Sigmoid colon (tissue), 4 donors: ENCODE measurements around the gene PAK3.

Experiments used
- POLR2A ChIP-seq, 2 donors: fragments of 450-650 bp; IDR thresholded peaks; one replicate each; pipeline ENCODE4 v1.6.1; 2016; ENCODE audit warnings: antibody characterized with exemption in 2 of 2, mild to moderate bottlenecking in 2 of 2, moderate library complexity in 2 of 2
- POLR2AphosphoS5 ChIP-seq, 4 donors: sonication (generic); formaldehyde crosslinking; IDR thresholded peaks; one replicate each; pipeline ENCODE4 v1.6.1; 2017; ENCODE audit warnings: antibody characterized with exemption in 4 of 4
- TF ChIP-seq, protein P1 (sequence below), 4 experiments: fragments of 450-650 bp in 3 of 4; fragments of 200-600 bp in 1 of 4; IDR thresholded peaks; one replicate each; pipeline ENCODE4 v1.5.1; 2016 to 2019; ENCODE audit warnings: antibody characterized with exemption in 4 of 4, mild to moderate bottlenecking in 3 of 4, moderate library complexity in 2 of 4

- no peak for TF ChIP-seq POLR2A (IDR thresholded peaks at IDR 0.05)
- TF ChIP-seq POLR2AphosphoS5 (IDR thresholded peaks at IDR 0.05) = no peak
- TF ChIP-seq, protein P1, sequence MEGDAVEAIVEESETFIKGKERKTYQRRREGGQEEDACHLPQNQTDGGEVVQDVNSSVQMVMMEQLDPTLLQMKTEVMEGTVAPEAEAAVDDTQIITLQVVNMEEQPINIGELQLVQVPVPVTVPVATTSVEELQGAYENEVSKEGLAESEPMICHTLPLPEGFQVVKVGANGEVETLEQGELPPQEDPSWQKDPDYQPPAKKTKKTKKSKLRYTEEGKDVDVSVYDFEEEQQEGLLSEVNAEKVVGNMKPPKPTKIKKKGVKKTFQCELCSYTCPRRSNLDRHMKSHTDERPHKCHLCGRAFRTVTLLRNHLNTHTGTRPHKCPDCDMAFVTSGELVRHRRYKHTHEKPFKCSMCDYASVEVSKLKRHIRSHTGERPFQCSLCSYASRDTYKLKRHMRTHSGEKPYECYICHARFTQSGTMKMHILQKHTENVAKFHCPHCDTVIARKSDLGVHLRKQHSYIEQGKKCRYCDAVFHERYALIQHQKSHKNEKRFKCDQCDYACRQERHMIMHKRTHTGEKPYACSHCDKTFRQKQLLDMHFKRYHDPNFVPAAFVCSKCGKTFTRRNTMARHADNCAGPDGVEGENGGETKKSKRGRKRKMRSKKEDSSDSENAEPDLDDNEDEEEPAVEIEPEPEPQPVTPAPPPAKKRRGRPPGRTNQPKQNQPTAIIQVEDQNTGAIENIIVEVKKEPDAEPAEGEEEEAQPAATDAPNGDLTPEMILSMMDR (IDR thresholded peaks at IDR 0.05) = no peak
These were observed 24.3 kb upstream of the PAK3 start for GRCh38 chrX:111071542-111072277.
